ENCODE data around the gene C6orf89.

C6orf89 gene

GRCh38 chr6:36964349-36964748 lies 78.6 kb downstream of the C6orf89 start:
- FAIRE-seq (no peak), DNase-seq (ENCODE audit: insufficient read length, low spot score) (no peak)
- no peak for TF ChIP-seq POLR2A (IDR thresholded peaks at IDR 0.05; ENCODE audit: low read depth, low read length)

GRCh38 chr6:36964908-36965307 lies 79.2 kb downstream of the C6orf89 start:
- no peak for TF ChIP-seq POLR2A (IDR thresholded peaks at IDR 0.05; ENCODE audit: low read depth, low read length)
- FAIRE-seq, result no peak
- no peak for DNase-seq (ENCODE audit: insufficient read length, low spot score)

GRCh38 chr6:36967301-36967700 lies 81.5 kb downstream of the C6orf89 start:
- no peak for TF ChIP-seq POLR2A (IDR thresholded peaks at IDR 0.05; ENCODE audit: low read depth, low read length)
- FAIRE-seq, result no peak

GRCh38 chr6:36967757-36968156 lies 82.0 kb downstream of the C6orf89 start:
- no peak for FAIRE-seq
- DNase-seq (ENCODE audit: insufficient read length, low spot score), result no peak
- no peak for TF ChIP-seq POLR2A (IDR thresholded peaks at IDR 0.05; ENCODE audit: low read depth, low read length)

More at GRCh38 chr6:36967301-36967700, 81.5 kb downstream of the C6orf89 start:
- no peak for DNase-seq (ENCODE audit: insufficient read length, low spot score)

- DNase-seq (ENCODE audit: insufficient read length, low spot score) (no peak), FAIRE-seq (no peak)
- no peak for TF ChIP-seq POLR2A (IDR thresholded peaks at IDR 0.05; ENCODE audit: low read depth, low read length)
Observed at GRCh38 chr6:36968266-36968977, 82.7 kb downstream of the C6orf89 start.

GRCh38 chr6:36969240-36969691 lies 83.5 kb downstream of the C6orf89 start:
- DNase-seq (ENCODE audit: insufficient read length, low spot score) (no peak), FAIRE-seq (no peak)
- no peak for TF ChIP-seq POLR2A (IDR thresholded peaks at IDR 0.05; ENCODE audit: low read depth, low read length)

- DNase-seq (ENCODE audit: insufficient read length, low spot score) (no peak), FAIRE-seq (no peak)
- no peak for TF ChIP-seq POLR2A (IDR thresholded peaks at IDR 0.05; ENCODE audit: low read depth, low read length)
Observed at GRCh38 chr6:36969988-36970891, 84.5 kb downstream of the C6orf89 start.

GRCh38 chr6:36970892-36971842 lies 85.4 kb downstream of the C6orf89 start:
- DNase-seq (ENCODE audit: insufficient read length, low spot score) (no peak), FAIRE-seq (no peak)
- no peak for TF ChIP-seq POLR2A (IDR thresholded peaks at IDR 0.05; ENCODE audit: low read depth, low read length)

- DNase-seq (ENCODE audit: insufficient read length, low spot score) (no peak), FAIRE-seq (no peak)
- no peak for TF ChIP-seq POLR2A (IDR thresholded peaks at IDR 0.05; ENCODE audit: low read depth, low read length)
Observed at GRCh38 chr6:36971921-36972673, 86.3 kb downstream of the C6orf89 start.

- no peak for TF ChIP-seq POLR2A (IDR thresholded peaks at IDR 0.05; ENCODE audit: low read depth, low read length)
- FAIRE-seq (no peak), DNase-seq (ENCODE audit: insufficient read length, low spot score) (no peak)
Observed at GRCh38 chr6:36973190-36973589, 87.4 kb downstream of the C6orf89 start.

- TF ChIP-seq POLR2A (IDR thresholded peaks at IDR 0.05; ENCODE audit: low read depth, low read length), result no peak
- no peak for DNase-seq (ENCODE audit: insufficient read length, low spot score)
- no peak for FAIRE-seq
Observed at GRCh38 chr6:36973647-36974046, 87.9 kb downstream of the C6orf89 start.

GRCh38 chr6:36975231-36976006 lies 89.7 kb downstream of the C6orf89 start:
- DNase-seq (ENCODE audit: insufficient read length, low spot score) (no peak), FAIRE-seq (no peak)
- TF ChIP-seq POLR2A (IDR thresholded peaks at IDR 0.05; ENCODE audit: low read depth, low read length), result no peak

Data from H54 (cell line).